CMK (cell line): ENCODE data around the gene DMRTB1.

Source experiments
- DNase-seq: peaks from one replicate; pipeline ENCODE4 v3.0.0-alpha.2; 2010; ENCODE audit warnings: low read depth

The DMRTB1 gene

GRCh38 chr1:53486395-53487026 is 27.3 kb downstream of the DMRTB1 start:
- DNase-seq = no peak

GRCh38 chr1:53490351-53490750 is 31.2 kb downstream of the DMRTB1 start:
- DNase-seq = no peak

GRCh38 chr1:53495633-53496345 is 36.6 kb downstream of the DMRTB1 start:
- no peak for DNase-seq

DNA sequence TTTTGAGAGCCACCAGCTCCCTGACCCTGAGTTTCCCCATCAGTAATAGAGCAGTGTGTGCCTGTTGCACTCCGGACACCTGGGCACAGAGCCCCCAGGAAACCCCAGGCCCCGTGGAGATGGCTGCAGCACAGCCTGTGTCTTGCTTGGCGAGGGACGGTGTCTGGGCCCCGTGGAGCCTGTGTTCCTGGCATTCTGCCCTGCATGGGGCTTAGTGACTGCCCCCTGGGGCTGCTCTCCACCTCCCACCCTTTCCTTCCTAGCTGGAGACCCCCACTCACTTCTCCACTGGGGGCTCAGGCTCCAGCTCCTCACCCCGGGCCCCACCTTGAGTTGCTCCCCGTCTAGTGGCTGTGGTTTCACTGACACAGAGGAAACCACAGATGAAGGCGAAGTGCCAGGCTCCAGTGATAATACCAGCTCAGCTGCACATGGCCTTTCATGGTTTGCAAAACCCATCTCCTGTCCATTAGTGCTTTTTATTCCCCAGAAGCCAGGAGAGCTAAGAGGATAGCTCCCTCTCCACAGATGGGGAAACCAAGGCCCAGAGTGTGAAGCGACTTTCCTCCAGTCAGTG is 39.4 kb downstream of the DMRTB1 start:
- DNase-seq = no peak

- DNase-seq = no peak
These were observed 40.3 kb downstream of the DMRTB1 start for GRCh38 chr1:53499257-53500203.

- no peak for DNase-seq
These were observed 41.2 kb downstream of the DMRTB1 start for GRCh38 chr1:53500204-53501064.

DNA sequence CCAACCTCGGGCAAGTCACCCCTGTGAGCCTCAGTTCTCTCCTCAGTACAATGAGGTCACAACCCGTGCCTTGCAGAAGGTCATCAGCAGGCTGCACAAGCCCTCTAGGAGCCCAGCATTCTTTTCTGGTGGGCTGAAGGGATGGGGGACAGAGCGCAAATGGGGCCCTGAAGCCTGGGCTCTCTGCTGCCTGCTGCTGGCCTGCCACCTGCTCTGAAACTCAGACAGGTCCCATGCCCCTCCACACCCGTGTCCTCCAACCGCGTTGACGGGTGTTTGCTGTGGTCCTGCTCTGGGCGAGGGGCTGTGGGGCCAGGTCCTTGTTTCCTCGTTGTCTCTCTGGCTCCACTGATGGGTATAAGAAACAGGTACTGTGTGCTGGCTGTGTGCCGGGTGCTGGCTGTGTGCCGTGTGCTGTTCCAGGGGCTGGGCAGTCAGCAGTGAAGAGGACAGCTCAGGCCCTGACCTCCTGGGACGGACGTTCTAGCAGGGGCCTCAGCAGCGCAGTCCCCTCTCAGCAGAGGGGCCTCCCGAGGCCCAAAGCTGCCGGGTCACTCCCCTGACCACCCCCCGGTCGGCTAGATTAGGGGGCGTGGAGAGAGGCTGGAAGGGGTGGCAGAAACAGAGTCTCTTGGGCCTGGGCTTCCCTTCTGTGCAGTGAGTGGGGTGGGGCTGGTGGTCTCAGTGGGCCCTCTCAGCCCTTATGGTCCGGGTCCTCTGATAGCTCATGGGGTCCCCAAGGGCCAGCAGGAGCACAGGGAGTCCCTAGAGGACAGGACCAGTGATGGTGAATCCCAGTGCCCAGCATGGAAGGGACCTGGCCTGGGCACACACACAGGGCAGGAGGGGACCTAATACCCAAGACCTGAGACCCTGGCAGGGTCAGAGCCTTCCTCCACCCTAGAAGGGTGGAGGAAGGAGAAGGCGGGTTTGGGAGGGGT is 42.1 kb downstream of the DMRTB1 start:
- DNase-seq = no peak

- DNase-seq = no peak
These were observed 43.6 kb downstream of the DMRTB1 start for GRCh38 chr1:53502641-53503432.

- DNase-seq = no peak
These were observed 44.4 kb downstream of the DMRTB1 start for GRCh38 chr1:53503433-53504217.

GRCh38 chr1:53504901-53505300 is 45.7 kb downstream of the DMRTB1 start:
- no peak for DNase-seq

DNA sequence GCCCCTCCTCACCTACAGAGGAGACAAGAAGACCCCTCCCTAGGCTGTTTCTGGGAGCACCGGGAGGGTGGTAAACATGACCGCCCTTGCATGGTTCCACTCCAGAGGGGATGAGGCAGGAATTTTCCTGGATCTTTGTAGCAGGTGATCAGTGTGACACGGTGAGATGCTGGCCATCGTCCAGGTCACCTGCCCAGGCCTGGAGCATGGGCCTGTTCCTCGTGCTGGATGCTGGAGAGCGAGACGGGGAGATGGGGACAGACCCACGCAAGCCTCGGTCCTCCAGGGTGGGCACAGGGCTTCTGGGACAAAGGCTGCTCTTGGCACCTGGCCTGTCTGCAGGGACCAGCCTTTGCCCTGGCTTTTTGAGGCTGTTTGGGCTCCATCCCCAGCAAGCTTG is 46.2 kb downstream of the DMRTB1 start:
- DNase-seq = no peak

- no peak for DNase-seq
These were observed 46.7 kb downstream of the DMRTB1 start for GRCh38 chr1:53505891-53506290.

DNA sequence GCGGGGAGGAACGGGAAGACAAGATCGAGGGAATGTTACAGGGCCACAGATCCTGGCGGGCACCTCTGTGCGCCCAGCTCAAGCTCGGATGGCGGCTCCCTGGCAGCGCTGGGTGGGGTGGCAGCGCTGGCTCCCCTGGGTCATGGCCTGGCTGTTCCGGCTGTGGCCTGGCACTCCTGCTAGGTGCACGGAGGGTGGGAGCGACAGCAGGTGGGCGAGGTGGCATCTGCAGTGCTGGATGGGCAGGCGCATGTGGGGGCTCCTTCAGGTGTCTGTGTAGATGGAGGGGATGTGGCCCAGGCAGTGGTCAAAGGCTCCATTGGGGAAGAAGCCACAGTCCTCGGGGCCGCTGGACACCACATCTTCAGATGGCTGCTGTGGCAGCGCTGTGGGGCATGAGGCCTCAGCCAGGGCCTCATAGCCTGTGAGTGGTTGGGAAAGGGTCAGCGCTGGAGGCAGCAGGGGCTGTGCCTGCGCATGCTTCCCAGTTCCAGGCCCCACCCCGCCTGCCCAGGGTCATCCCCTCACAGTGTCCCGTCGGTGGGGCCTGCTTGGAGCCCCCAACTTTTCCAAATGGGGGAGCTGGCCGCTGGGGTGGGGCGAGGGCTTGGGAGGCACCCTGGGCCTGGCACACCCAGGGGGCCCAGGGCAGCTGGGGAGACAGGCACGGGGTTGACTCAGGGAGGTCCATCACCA is 47.3 kb downstream of the DMRTB1 start:
- DNase-seq = no peak

GRCh38 chr1:53507116-53507820 is 48.1 kb downstream of the DMRTB1 start:
- no peak for DNase-seq

GRCh38 chr1:53508056-53508990 is 49.1 kb downstream of the DMRTB1 start:
- DNase-seq = no peak

- no peak for DNase-seq
These were observed 49.9 kb downstream of the DMRTB1 start for GRCh38 chr1:53508991-53509666.
